ENCODE measurements around the gene TUBB3. TPM values are rescaled to one million over a fixed set of nuclear protein-coding genes. Genes with fewer than 3 reads are reported as not detected.

Gene TUBB3
- total RNA-seq, 4 donors from 2014 or later = 1.9 to 7.4 (median 3.9) TPM

DNA sequence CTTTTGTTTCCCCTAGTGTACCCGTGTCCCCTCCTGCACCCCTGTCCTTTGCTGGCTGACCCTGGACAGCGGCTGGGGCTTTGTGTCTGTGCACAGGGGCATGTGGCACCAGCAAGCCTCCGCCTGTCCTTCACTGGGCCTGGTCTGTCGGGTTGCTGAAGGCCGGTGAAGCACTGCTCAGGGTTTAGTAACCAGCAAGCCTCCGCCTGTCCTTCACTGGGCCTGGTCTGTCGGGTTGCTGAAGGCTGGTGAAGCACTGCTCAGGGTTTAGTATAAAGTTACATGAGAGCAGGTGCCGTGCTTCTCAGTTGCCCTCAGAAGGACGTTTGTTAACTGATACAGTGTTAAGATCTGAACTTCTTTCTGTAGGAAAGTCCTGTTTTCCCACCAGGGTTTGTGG lies 59.2 kb downstream of the TUBB3 start:
- TF ChIP-seq, protein P1, sequence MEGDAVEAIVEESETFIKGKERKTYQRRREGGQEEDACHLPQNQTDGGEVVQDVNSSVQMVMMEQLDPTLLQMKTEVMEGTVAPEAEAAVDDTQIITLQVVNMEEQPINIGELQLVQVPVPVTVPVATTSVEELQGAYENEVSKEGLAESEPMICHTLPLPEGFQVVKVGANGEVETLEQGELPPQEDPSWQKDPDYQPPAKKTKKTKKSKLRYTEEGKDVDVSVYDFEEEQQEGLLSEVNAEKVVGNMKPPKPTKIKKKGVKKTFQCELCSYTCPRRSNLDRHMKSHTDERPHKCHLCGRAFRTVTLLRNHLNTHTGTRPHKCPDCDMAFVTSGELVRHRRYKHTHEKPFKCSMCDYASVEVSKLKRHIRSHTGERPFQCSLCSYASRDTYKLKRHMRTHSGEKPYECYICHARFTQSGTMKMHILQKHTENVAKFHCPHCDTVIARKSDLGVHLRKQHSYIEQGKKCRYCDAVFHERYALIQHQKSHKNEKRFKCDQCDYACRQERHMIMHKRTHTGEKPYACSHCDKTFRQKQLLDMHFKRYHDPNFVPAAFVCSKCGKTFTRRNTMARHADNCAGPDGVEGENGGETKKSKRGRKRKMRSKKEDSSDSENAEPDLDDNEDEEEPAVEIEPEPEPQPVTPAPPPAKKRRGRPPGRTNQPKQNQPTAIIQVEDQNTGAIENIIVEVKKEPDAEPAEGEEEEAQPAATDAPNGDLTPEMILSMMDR (IDR thresholded peaks at IDR 0.05) = no peak
- no peak for TF ChIP-seq POLR2A (IDR thresholded peaks at IDR 0.05)
- WGBS, 2 donors = 87 to 89% methylated on average over 9 of the region's 9 CpGs
- no peak for DNase-seq (ENCODE audit: low spot score in 2 of 2)
- no peak overlapping the region for H3K4me3 ChIP-seq (ENCODE audit: low read depth, poor library complexity, severe bottlenecking)
- intact Hi-C loops (cut with DNase I; ENCODE audit: low total_unique reads) = no loop called here

DNA sequence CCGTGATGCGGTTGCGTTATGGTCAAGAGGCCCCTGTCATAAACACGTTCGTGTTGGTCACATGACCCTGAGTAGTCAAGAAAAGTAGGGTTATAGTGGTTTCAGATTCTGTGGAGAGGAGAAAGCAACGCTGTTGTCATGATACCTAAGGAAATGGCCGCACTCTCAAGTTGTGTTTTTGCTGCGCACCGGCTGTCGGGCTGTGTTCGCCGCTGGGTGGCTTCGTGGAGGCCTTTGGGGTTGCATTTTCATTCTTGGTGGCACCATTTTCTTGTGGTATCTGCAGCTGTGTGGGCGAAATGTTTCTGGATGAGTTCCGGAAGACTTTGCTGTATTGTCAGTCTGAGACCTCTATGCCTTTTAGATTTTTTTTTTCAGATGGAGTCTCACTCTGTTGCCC lies 60.4 kb downstream of the TUBB3 start:
- WGBS, 2 donors = 90 to 91% methylated on average over 15 of the region's 15 CpGs
- TF ChIP-seq POLR2A (IDR thresholded peaks at IDR 0.05) = no peak
- TF ChIP-seq, protein P1 (IDR thresholded peaks at IDR 0.05) = no peak
- no peak for DNase-seq (ENCODE audit: low spot score in 2 of 2)
- intact Hi-C loops (cut with DNase I; ENCODE audit: low total_unique reads) = no loop called here
- no peak overlapping the region for H3K4me3 ChIP-seq (ENCODE audit: low read depth, poor library complexity, severe bottlenecking)

DNA sequence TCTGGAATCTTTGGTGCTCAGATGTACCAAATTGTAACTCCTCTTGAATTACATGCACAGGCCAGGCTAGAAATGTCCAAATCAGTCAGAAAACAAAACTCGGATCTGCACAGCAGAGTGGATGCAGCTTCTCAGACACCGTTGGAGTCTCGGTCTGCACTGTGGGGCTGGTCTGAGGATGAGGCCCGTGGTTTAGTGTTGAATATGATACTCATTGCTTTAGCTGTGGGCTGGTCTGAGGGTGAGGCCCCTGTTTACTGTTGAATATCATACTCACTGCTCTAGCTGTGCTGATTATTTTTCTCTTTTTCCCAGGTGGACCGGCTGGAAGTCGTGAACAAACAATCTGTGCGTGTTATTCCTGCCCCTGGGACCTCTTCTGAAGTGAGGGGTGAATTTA lies 61.1 kb downstream of the TUBB3 start:
- intact Hi-C loops (cut with DNase I; ENCODE audit: low total_unique reads) = no loop called here
- WGBS, 2 donors = 93% methylated on average over 7 of the region's 7 CpGs
- H3K4me3 ChIP-seq (ENCODE audit: low read depth, poor library complexity, severe bottlenecking) = no peak overlapping the region

DNA sequence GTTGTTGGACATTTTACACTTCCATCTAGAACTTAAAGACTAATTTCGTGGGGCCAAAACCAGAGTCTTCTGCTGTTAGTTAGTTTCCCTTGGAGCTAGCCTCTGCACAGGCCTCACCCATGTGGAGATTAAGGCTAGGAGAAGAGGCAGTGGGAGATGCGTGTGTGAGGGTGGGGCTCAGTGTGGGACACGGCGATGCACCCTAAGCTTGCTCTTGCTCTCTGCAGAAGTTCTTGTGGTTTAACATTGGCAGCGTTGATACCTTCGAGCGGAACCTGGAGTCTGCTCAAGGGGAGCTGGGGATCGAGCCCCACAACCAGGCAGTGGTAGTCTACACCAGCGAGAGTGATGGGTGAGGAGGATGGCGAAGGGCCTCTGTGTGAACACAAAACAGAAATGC lies 62.1 kb downstream of the TUBB3 start:
- no peak for TF ChIP-seq POLR2A (IDR thresholded peaks at IDR 0.05)
- TF ChIP-seq, protein P1 (IDR thresholded peaks at IDR 0.05) = no peak
- intact Hi-C loops (cut with DNase I; ENCODE audit: low total_unique reads) = no loop called here
- no peak for DNase-seq (ENCODE audit: low spot score in 2 of 2)
- WGBS, 2 donors = 96 to 97% methylated on average over 10 of the region's 10 CpGs
- H3K4me3 ChIP-seq (ENCODE audit: low read depth, poor library complexity, severe bottlenecking) = no peak overlapping the region

More for the DNA sequence above, 61.1 kb downstream of the TUBB3 start:
- no peak for DNase-seq (ENCODE audit: low spot score in 2 of 2)
- TF ChIP-seq, protein P1 (IDR thresholded peaks at IDR 0.05) = no peak
- TF ChIP-seq POLR2A (IDR thresholded peaks at IDR 0.05) = no peak

Other genes with a start within 250 kb of the TUBB3 start
- 10 to 100 TPM; 34.6 to 69.1 (median 40.9) TPM for gene CDK10, start 236.7 kb upstream of the TUBB3 start, total RNA-seq
- gene SPATA2L, start 221.6 kb upstream of the TUBB3 start, total RNA-seq = 10 to 100 TPM; 18.3 to 34.6 (median 28.4) TPM
- gene VPS9D1, start 202.4 kb upstream of the TUBB3 start, total RNA-seq = 1 to 10 TPM; 5.8 to 9.8 (median 7.0) TPM
- 10 to 100 TPM; 44.7 to 62.0 (median 52.8) TPM for gene ZNF276, start 201.8 kb upstream of the TUBB3 start, total RNA-seq
- gene FANCA, start 106.7 kb upstream of the TUBB3 start, total RNA-seq = 1 to 10 TPM; 2.0 to 5.6 (median 3.8) TPM
- gene SPIRE2, start 94.9 kb upstream of the TUBB3 start, total RNA-seq = 1 to 10 TPM; 2.0 to 5.9 (median 3.9) TPM
- gene TCF25, start 49.8 kb upstream of the TUBB3 start, total RNA-seq = 100 to 1,000 TPM; 132 to 197 (median 147) TPM
- 1 to 10 TPM; 3.4 to 6.5 (median 4.5) TPM for gene MC1R, start 4.5 kb upstream of the TUBB3 start, total RNA-seq
- 10 to 100 TPM; 73.6 to 86.0 (median 83.7) TPM for gene DEF8, start 25.4 kb downstream of the TUBB3 start, total RNA-seq
- 1 to 10 TPM; 2.3 to 8.8 (median 7.3) TPM for gene DBNDD1, start 96.1 kb downstream of the TUBB3 start, total RNA-seq
- gene PRDM7, start 154.0 kb downstream of the TUBB3 start, total RNA-seq = not detected

Measured in lower leg skin (tissue), 4 donors.